GM12878 (cell line): ENCODE measurements around the gene BCAS3. TPM values are rescaled to one million over a fixed set of nuclear protein-coding genes. Genes with fewer than 3 reads are reported as not detected.

Experiments used
- ATAC-seq: fragments of 200-7000 bp; cut with Tn5 transposase; 3 replicates; pipeline ENCODE4 v1.9.1; 2020; ENCODE audit warnings: mild to moderate bottlenecking, moderate library complexity
- BruUV-seq: library from RNA; stranded (reverse); fragments of 400-500 nt; replicated peaks from 2 replicates; lab custom pipeline; 2021; lab: Mats Ljungman, UMichigan
- CTCF ChIA-PET: fragments of 300-600 bp; sonication (Branson Sonifier 250); formaldehyde crosslinking; extraction: SDS; loops from one replicate; lab custom pipeline; 2021; ENCODE audit warnings: inconsistent platforms; lab: Yijun Ruan, JAX
- POLR2A ChIA-PET: fragments of 350-600 bp; formaldehyde crosslinking; extraction: SDS; loops from one replicate; lab custom pipeline; 2021; ENCODE audit warnings: inconsistent platforms; lab: Charles Lee
- RAD21 ChIA-PET: fragments of 300-600 bp; sonication (Branson Sonifier 250); formaldehyde crosslinking; loops from one replicate; lab custom pipeline; 2023; ENCODE audit warnings: antibody characterized with exemption; ENCODE audit not compliant: unreplicated experiment; lab: Charles Lee
- SMC1A ChIA-PET: fragments of 300-600 bp; sonication (Branson Sonifier 250); formaldehyde crosslinking; loops from one replicate; lab custom pipeline; 2023; ENCODE audit not compliant: unreplicated experiment, uncharacterized antibody; lab: Charles Lee
- DNase-seq: peaks from one replicate; pipeline ENCODE4 v3.0.0-alpha.2; 2011; ENCODE audit warnings: low read depth, low spot score
- FAIRE-seq: peaks from 3 replicates; lab custom pipeline; 2011; peaks lifted over from hg19 to GRCh38; lab: Jason Lieb, UNC
- H2AFZ ChIP-seq: 2 replicates; pipeline ENCODE4 v1.6.0; 2011; ENCODE audit warnings: low read depth, low read length, control low read depth; ENCODE audit not compliant: control insufficient read depth
- H3K27ac ChIP-seq: 2 replicates; pipeline ENCODE4 v1.5.1; 2011; ENCODE audit warnings: control low read depth; ENCODE audit not compliant: control insufficient read depth, insufficient read depth
- H3K27me3 ChIP-seq, 2 experiments: replicated peaks in 1 of 2; 2 replicates each; pipeline versions ENCODE4 v1.6.0 to v1.6.1; 2011; ENCODE audit warnings: low read length in 1 of 2; ENCODE audit not compliant: control insufficient read depth in 2 of 2, insufficient read depth in 2 of 2
- H3K36me3 ChIP-seq, 2 experiments: 2 replicates each; pipeline ENCODE4 v1.5.1; 2011; ENCODE audit warnings: low read length in 1 of 2; ENCODE audit not compliant: control insufficient read depth in 2 of 2, insufficient read depth in 2 of 2
- H3K4me1 ChIP-seq: 2 replicates; pipeline ENCODE4 v1.6.1; 2011; ENCODE audit warnings: mild to moderate bottlenecking, low read length, moderate library complexity, mixed read lengths; ENCODE audit not compliant: control insufficient read depth, insufficient read depth
- H3K4me2 ChIP-seq: 2 replicates; pipeline ENCODE4 v1.6.0; 2011; ENCODE audit warnings: control low read depth; ENCODE audit not compliant: control insufficient read depth, insufficient read depth
- H3K4me3 ChIP-seq: fragments of 200-600 bp; sonication (generic); 2 replicates; pipeline ENCODE4 v1.5.1; 2016
- H3K79me2 ChIP-seq: 2 replicates; pipeline ENCODE4 v1.6.0; 2011; ENCODE audit warnings: low read length; ENCODE audit not compliant: control insufficient read depth, insufficient read depth
- H3K9ac ChIP-seq: 2 replicates; pipeline ENCODE4 v1.8.0; 2011; ENCODE audit warnings: low read length, control low read depth, mixed read lengths; ENCODE audit not compliant: control insufficient read depth, insufficient read depth
- H3K9me3 ChIP-seq: replicated peaks from 3 replicates; pipeline ENCODE4 v1.5.1; 2011; ENCODE audit warnings: mild to moderate bottlenecking, low read length; ENCODE audit not compliant: control insufficient read depth, insufficient read depth
- H4K20me1 ChIP-seq: 2 replicates; pipeline ENCODE4 v1.6.0; 2011; ENCODE audit not compliant: control insufficient read depth, insufficient read depth
- NFXL1 ChIP-seq: fragments of 450-650 bp; IDR thresholded peaks from 2 replicates; pipeline ENCODE4 v1.6.1; 2017; ENCODE audit warnings: antibody characterized with exemption, mild to moderate bottlenecking, borderline replicate concordance
- TCF3 ChIP-seq: IDR thresholded peaks from 2 replicates; pipeline ENCODE4 v1.6.1; 2012; ENCODE audit warnings: low read depth, mild to moderate bottlenecking, low read length, borderline replicate concordance; ENCODE audit not compliant: insufficient read depth
- WGBS: methylation state at CpG from one replicate; pipeline ENCODE4 v1.1.6; 2016; ENCODE audit warnings: low lambda C conversion rate; ENCODE audit not compliant: insufficient replicate concordance, insufficient coverage; ENCODE audit errors: missing lambda C conversion rate; 5-methylcytosine and 5-hydroxymethylcytosine counted together
- in situ Hi-C: fragments of 300-500 bp; cut with MboI; formaldehyde crosslinking; loops from 9 replicates; pipeline ENCODE4 v1.14.3; 2018; ENCODE audit warnings: mixed read lengths
- intact Hi-C: fragments of 100-400 bp; cut with micrococcal nuclease; formaldehyde crosslinking; loops from one replicate; pipeline ENCODE4 v1.14.2; 2022; ENCODE audit not compliant: unreplicated experiment
- polyA plus RNA-seq, 11 experiments: library from polyadenylated mRNA; depleted of rRNA in 4 of 11; unstranded in 6 of 11; stranded (reverse) in 5 of 11; fragments of >200 nt; fragmentation: Nextera tagmentation in 4 of 11; fragmentation: Illumina TruSeq in 1 of 11; extraction: Ambion mirVana in 4 of 11; extraction: Trizol in 1 of 11; gene quantifications; 1 replicate in 1 of 11; 2 replicates in 10 of 11; pipeline versions ENCODE4 v1.2.1 to v1.2.3, GENCODE V29; 2011 to 2016; ENCODE audit warnings: inconsistent platforms in 2 of 11, missing spikeins in 2 of 11, low read depth in 1 of 11
- total RNA-seq, 4 experiments: library from RNA; depleted of rRNA in 3 of 4; stranded (reverse); fragments of >200 nt in 3 of 4; fragmentation: Illumina TruSeq in 1 of 4; extraction: Trizol in 1 of 4; gene quantifications; 2 replicates each; pipeline versions ENCODE4 v1.2.1 to v1.2.3, GENCODE V29; 2013 to 2021
- TF ChIP-seq, protein P1 (sequence below): IDR thresholded peaks from 2 replicates; pipeline ENCODE4 v1.6.1; 2012; ENCODE audit warnings: mild to moderate bottlenecking, low read depth, low read length
- TF ChIP-seq, protein P2 (sequence below): IDR thresholded peaks from 2 replicates; pipeline ENCODE4 v1.6.1; 2011; ENCODE audit warnings: low read depth, low read length, improper control_type of control experiment, borderline replicate concordance

Gene BCAS3
- total and polyA plus RNA-seq, 10 of the 15 experiments (the other 5 are each of a cell fraction or from before 2014, with no cell fraction given) = 2.1 to 11.0 (median 6.6) TPM

DNA sequence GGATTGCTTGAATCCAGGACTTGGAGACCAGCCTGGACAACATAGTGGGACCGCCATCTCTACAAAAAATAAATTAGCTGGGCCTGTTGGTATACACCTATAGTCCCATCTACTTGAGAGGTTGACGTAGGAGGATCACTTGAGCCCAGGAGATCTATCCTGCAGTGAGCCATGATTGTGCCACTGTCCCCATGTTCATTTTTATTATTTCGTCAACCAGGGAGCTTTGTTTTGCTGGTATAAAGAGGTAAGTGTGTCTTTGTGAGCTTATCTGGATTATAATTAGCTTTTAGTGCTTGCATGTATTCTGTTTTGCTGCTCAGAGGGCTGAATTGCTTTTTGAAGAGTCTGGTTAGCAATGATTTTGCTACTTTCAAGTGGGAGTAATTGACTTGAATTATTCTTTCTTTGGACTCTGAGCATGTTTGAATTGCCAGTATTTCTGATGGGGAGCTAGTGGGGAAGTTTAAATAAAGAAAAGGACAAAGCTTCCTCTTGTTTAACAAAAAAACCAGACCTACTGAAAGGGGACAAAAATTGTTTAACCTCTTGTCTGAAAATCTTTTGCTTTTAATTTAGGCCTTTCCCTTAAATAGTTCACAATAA is 31.6 kb upstream of the BCAS3 start:
- FAIRE-seq (no peak), ATAC-seq (no peak), DNase-seq (no peak)
- Histone ChIP-seq H2AFZ (no peak overlapping the region), H3K4me1 (no peaks in the 10 kb centered on the region), H3K9ac (no peak overlapping the region), H3K27me3 (no peaks in the 10 kb centered on the region), H3K4me3 (no peak overlapping the region), H3K4me2 (no peak overlapping the region), H3K79me2 (peaks cover 6% of the 10 kb centered on the region), H3K9me3 (no peaks in the 10 kb centered on the region), H3K36me3 (peaks cover 0 to 3% of the 10 kb centered on the region in 2 experiments; a peak in 2 of 4 replicates), H4K20me1 (no peaks in the 10 kb centered on the region), H3K27ac (no peak overlapping the region)
- intact Hi-C loops = no loop called here
- no TSS peak for BruUV-seq
- SMC1A ChIA-PET = no interaction called here
- in situ Hi-C loops = loop anchor here (25.0 kb wide), 1 partner anchor 509 kb away; the partner anchor contains the start of gene CA4
- TF ChIP-seq, protein P1, sequence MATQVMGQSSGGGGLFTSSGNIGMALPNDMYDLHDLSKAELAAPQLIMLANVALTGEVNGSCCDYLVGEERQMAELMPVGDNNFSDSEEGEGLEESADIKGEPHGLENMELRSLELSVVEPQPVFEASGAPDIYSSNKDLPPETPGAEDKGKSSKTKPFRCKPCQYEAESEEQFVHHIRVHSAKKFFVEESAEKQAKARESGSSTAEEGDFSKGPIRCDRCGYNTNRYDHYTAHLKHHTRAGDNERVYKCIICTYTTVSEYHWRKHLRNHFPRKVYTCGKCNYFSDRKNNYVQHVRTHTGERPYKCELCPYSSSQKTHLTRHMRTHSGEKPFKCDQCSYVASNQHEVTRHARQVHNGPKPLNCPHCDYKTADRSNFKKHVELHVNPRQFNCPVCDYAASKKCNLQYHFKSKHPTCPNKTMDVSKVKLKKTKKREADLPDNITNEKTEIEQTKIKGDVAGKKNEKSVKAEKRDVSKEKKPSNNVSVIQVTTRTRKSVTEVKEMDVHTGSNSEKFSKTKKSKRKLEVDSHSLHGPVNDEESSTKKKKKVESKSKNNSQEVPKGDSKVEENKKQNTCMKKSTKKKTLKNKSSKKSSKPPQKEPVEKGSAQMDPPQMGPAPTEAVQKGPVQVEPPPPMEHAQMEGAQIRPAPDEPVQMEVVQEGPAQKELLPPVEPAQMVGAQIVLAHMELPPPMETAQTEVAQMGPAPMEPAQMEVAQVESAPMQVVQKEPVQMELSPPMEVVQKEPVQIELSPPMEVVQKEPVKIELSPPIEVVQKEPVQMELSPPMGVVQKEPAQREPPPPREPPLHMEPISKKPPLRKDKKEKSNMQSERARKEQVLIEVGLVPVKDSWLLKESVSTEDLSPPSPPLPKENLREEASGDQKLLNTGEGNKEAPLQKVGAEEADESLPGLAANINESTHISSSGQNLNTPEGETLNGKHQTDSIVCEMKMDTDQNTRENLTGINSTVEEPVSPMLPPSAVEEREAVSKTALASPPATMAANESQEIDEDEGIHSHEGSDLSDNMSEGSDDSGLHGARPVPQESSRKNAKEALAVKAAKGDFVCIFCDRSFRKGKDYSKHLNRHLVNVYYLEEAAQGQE = no peak
- TF ChIP-seq, protein P2, sequence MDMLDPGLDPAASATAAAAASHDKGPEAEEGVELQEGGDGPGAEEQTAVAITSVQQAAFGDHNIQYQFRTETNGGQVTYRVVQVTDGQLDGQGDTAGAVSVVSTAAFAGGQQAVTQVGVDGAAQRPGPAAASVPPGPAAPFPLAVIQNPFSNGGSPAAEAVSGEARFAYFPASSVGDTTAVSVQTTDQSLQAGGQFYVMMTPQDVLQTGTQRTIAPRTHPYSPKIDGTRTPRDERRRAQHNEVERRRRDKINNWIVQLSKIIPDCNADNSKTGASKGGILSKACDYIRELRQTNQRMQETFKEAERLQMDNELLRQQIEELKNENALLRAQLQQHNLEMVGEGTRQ = no peak
- no peak for TF ChIP-seq TCF3
- TF ChIP-seq NFXL1 = peak; percentile 79
- WGBS = 94% methylated on average over 3 of the region's 3 CpGs
- POLR2A ChIA-PET = interaction anchor here (0.6 kb wide), 1 partner anchor 17 kb away, joined by 3 read pairs; no protein-coding TSS in a partner anchor
- RAD21 ChIA-PET = interaction anchor here (0.8 kb wide), 1 partner anchor 23 kb away, joined by 3 read pairs; no protein-coding TSS in a partner anchor
- CTCF ChIA-PET = interaction anchor here (1.3 to 1.4 kb wide), 2 partner anchors 8 to 10 kb away, joined by 3 to 4 read pairs; no protein-coding TSS in a partner anchor
